ENCODE measurements around the gene CHFR.

GRCh38 chr12:132842449-132843045, 44.9 kb downstream of the CHFR start:
- TF ChIP-seq CTCF (IDR thresholded peaks at IDR 0.05) (no peak), POLR2A (IDR thresholded peaks at IDR 0.05) (no peak), POLR2AphosphoS5 (IDR thresholded peaks at IDR 0.05) (no peak)

All from upper lobe of left lung (tissue), 4 donors.